GM18907 (cell line): ENCODE data around the gene OCEL1.
"Not testable (repeated sequence)": the region's sequence is repeated elsewhere in the genome, so short reads cannot be mapped to it uniquely, and the experiment has no call there.

Source experiments
- ATAC-seq: cut with Tn5 transposase; IDR thresholded peaks from one replicate; pipeline ENCODE4 v1.9.1; 2021; ENCODE audit warnings: mild to moderate bottlenecking, moderate library complexity; ENCODE audit not compliant: unreplicated experiment

The OCEL1 gene

GRCh38 chr19:17226002-17226933, at the start of gene OCEL1:
Gene OCEL1, plus strand, starts transcription at chr19:17226226. Its CDS starts 22 bp downstream, at chr19:17226248.
- peak; percentile 85 for ATAC-seq

- no peak for ATAC-seq
These were observed 47.7 kb upstream of the OCEL1 start for GRCh38 chr19:17178291-17178690.

GRCh38 chr19:17180997-17181702, 44.9 kb upstream of the OCEL1 start:
- no peak for ATAC-seq

- no peak for ATAC-seq
These were observed 42.7 kb upstream of the OCEL1 start for GRCh38 chr19:17183271-17183761.

- ATAC-seq: no peak
These were observed 42.1 kb upstream of the OCEL1 start for GRCh38 chr19:17183858-17184321.

GRCh38 chr19:17184371-17184841, 41.6 kb upstream of the OCEL1 start:
- ATAC-seq: no peak

- ATAC-seq: no peak
These were observed 40.4 kb upstream of the OCEL1 start for GRCh38 chr19:17185590-17185989.

- ATAC-seq: not testable (repeated sequence)
These were observed 34.3 kb upstream of the OCEL1 start for GRCh38 chr19:17191736-17192135.

GRCh38 chr19:17192751-17193150, 33.3 kb upstream of the OCEL1 start:
- no peak for ATAC-seq

- ATAC-seq: no peak
These were observed 31.4 kb upstream of the OCEL1 start for GRCh38 chr19:17194608-17195007.

- no peak for ATAC-seq
These were observed 30.9 kb upstream of the OCEL1 start for GRCh38 chr19:17195106-17195505.

- no peak for ATAC-seq
These were observed 29.4 kb upstream of the OCEL1 start for GRCh38 chr19:17196610-17197009.

GRCh38 chr19:17197666-17198065, 28.4 kb upstream of the OCEL1 start:
- no peak for ATAC-seq

- ATAC-seq: no peak
These were observed 25.5 kb upstream of the OCEL1 start for GRCh38 chr19:17200408-17201079.

GRCh38 chr19:17202249-17202648, 23.8 kb upstream of the OCEL1 start:
- no peak for ATAC-seq

- no peak for ATAC-seq
These were observed 23.3 kb upstream of the OCEL1 start for GRCh38 chr19:17202713-17203112.

GRCh38 chr19:17205237-17206140, 20.5 kb upstream of the OCEL1 start:
- no peak for ATAC-seq

- no peak for ATAC-seq
These were observed 19.1 kb upstream of the OCEL1 start for GRCh38 chr19:17206736-17207581.
